ENCODE data around the gene SND1.
A peak's percentile ranks its signal among the peaks of the same experiment; 100 is the strongest.

Gene SND1

DNA sequence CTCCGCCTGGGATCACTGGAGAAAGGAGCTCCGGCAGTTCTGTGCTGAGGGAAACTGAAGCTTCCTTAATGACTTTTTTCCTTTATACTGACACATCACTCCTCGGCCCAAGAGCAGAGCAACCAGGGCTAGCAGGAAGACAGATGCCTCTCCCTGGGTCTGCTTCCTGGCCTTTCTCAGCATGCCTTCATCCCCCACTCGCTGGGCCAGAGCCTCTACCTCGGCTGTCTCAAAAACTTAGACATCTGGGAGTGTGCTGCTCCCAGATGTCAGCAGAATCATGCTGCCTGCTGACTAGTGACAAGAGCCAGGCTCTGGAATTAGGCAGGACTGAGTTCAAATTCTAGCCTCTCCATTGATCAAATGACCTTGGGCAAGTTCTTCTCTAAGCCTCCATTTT is 403.6 kb downstream of the SND1 start:
- H3K4me1 Mint-ChIP-seq (ENCODE audit: low read depth), result peaks cover 28% of the 10 kb centered on the region
- no peak overlapping the region for H3K27ac Mint-ChIP-seq
- H3K36me3 Mint-ChIP-seq (ENCODE audit: low read depth), result peaks cover 6% of the 10 kb centered on the region
- H3K9me3 Mint-ChIP-seq, result no peaks in the 10 kb centered on the region
- DNase-seq (ENCODE audit: low spot score), result no peak
- H3K4me3 Mint-ChIP-seq, result no peak overlapping the region
- no peaks in the 10 kb centered on the region for H3K27me3 Mint-ChIP-seq (ENCODE audit: low read depth)

DNA sequence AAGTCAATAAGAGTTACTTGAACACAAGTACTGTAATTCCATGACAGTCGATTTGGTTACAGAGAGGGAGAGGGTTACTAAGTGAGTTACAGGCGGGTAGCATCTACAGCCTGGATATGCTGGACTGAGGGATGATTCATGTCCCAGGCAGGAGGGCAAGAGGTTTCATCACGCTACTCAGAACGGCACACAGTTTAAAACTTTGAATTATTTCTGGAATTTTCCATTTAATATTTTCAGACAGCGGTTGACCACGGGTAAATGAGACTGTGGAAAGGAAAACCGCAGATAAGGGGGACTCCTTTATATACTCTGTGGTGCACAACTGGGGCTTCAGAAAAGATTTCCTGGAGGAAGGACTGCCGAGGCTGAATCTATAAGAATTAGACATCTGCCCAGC is 404.9 kb downstream of the SND1 start:
- Mint-ChIP-seq H3K4me1 (ENCODE audit: low read depth) (peaks cover 28% of the 10 kb centered on the region), H3K27me3 (ENCODE audit: low read depth) (no peaks in the 10 kb centered on the region), H3K36me3 (ENCODE audit: low read depth) (peaks cover 6% of the 10 kb centered on the region), H3K27ac (no peak overlapping the region), H3K4me3 (no peak overlapping the region), H3K9me3 (no peaks in the 10 kb centered on the region)
- no peak for DNase-seq (ENCODE audit: low spot score)

DNA sequence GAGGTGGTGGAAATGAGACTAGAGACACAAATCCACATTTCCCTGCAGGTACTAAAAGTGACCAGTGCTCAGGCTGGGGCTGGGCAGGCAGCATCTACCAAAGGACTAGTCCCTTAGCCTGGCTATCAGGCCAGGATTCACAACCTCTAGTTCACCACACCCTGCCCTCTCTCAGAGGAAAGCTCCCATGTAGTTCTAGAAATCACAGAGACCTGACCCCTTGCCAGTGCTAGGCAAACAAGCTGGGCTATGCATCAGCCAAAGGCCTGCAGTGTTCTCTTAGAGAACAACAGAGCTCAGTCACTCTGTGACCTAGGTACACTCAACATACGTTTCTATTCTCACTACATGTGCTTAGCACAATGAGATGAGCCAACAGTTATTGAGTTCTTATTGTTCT is 405.9 kb downstream of the SND1 start:
- Mint-ChIP-seq H3K9me3 (no peaks in the 10 kb centered on the region), H3K27ac (no peak overlapping the region), H3K4me3 (no peak overlapping the region), H3K4me1 (ENCODE audit: low read depth) (peaks cover 26% of the 10 kb centered on the region), H3K27me3 (ENCODE audit: low read depth) (no peaks in the 10 kb centered on the region), H3K36me3 (ENCODE audit: low read depth) (peaks cover 6% of the 10 kb centered on the region)
- no peak for DNase-seq (ENCODE audit: low spot score)

DNA sequence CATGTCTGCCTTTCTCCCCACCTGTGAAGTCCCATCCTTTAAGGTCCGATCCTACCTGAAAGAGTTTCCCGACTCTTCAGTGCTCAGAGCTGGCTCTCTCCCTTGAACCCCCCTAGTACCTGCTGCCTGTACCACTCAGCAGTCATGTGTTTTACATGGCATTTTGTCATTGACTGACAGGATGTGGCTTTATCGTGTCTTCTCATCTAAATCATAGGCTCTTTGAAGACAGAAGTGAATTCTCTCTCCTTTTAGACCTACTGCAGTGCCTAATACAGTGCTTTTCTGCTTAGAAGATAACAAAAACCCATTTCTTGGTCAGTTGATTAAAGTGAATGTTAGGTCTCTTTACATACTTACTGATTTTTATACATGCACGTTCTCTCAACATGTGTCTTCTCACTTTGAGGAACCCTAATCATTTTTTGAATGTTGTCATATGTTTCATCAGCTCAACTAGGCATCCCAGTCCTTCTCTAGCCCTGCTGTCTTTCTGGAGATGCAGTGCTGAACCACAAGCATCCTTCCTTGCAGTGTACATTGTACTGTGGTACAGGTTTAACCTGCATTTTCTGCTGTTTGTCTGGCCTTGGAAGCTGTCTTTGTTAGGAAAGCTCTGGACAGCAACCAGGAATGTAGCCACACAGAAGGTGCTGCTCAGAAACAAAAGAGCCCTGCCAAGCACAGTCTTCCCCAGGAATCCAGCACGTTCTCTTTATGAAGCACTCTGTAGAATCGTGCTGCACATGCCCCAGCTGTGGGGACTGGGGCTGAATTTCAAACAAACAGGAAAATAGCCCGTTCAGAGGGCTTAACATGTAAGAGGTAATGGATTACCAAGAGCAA is 407.4 kb downstream of the SND1 start:
- Mint-ChIP-seq H3K4me3 (peak overlapping the region; percentile 46), H3K27ac (peak overlapping the region; percentile 50), H3K9me3 (no peaks in the 10 kb centered on the region), H3K4me1 (ENCODE audit: low read depth) (peaks cover 26% of the 10 kb centered on the region), H3K36me3 (ENCODE audit: low read depth) (peaks cover 6% of the 10 kb centered on the region), H3K27me3 (ENCODE audit: low read depth) (no peaks in the 10 kb centered on the region)
- DNase-seq (ENCODE audit: low spot score), result no peak

DNA sequence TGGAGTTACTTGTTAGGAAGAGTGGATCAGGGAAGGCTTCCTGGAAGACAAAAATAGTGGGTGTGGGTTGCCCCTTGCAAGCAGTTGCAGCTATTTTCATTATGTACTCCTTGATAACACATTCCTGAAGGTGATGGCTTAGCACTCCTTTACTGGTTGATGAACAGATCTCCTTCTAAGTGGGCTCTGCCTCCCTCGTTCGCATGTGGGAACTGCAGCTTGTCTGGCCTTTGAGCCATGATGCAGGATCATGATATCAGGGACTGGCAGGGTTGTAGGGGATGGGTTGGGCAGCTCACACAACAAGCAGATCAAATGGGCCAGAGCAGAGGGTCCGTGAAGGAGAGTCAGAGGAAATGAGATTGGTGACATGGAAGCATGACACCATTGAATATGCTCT is 408.0 kb downstream of the SND1 start:
- peaks cover 26% of the 10 kb centered on the region for H3K4me1 Mint-ChIP-seq (ENCODE audit: low read depth)
- no peaks in the 10 kb centered on the region for H3K27me3 Mint-ChIP-seq (ENCODE audit: low read depth)
- H3K9me3 Mint-ChIP-seq, result no peaks in the 10 kb centered on the region
- no peak for DNase-seq (ENCODE audit: low spot score)
- no peak overlapping the region for H3K27ac Mint-ChIP-seq
- no peak overlapping the region for H3K4me3 Mint-ChIP-seq
- peaks cover 6% of the 10 kb centered on the region for H3K36me3 Mint-ChIP-seq (ENCODE audit: low read depth)

DNA sequence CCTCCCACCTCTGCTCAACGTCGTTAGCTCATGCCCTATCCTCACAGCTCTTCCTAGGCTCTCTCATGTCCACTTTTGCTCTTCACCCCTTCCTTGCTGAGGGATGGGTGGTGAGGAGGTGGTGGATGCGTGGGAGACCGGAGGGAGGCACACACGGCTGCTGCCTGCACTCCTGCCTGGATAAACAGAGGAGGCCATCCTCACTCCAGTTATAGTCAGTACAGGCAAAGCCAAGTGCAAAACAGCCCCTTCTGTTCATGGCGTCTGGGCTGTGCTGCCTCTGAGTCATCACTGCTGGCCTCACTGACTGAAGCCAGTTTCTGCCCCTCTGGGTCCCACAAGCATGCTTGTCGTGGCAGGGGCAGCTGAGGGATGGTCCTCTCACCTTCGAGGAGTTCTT is 411.1 kb downstream of the SND1 start:
- no peak for DNase-seq (ENCODE audit: low spot score)
- H3K4me3 Mint-ChIP-seq, result no peak overlapping the region
- peaks cover 6% of the 10 kb centered on the region for H3K36me3 Mint-ChIP-seq (ENCODE audit: low read depth)
- no peak overlapping the region for H3K27ac Mint-ChIP-seq
- H3K9me3 Mint-ChIP-seq, result no peaks in the 10 kb centered on the region
- peaks cover 19% of the 10 kb centered on the region for H3K4me1 Mint-ChIP-seq (ENCODE audit: low read depth)
- no peaks in the 10 kb centered on the region for H3K27me3 Mint-ChIP-seq (ENCODE audit: low read depth)

DNA sequence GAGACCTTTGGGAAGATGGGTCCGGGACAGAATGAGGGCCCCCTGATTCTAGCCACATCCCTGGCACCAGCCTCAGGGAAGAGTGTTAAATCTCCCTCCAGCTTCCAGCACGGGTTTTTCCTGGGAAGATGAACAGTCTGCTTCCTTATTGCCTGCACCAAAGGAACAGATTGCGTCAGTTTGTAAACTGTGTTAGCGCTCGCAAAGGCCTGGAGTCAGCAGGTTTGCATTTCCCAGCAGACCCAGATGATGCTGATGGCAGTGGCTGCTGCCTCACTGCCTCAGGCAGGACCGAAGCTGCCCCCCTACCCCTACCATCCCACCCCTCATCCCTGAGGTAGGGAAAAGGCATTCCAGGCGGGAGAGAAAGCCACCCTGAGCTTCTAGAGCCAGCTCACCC is 413.9 kb downstream of the SND1 start:
- no peaks in the 10 kb centered on the region for H3K9me3 Mint-ChIP-seq
- no peak overlapping the region for H3K4me3 Mint-ChIP-seq
- H3K36me3 Mint-ChIP-seq (ENCODE audit: low read depth), result no peaks in the 10 kb centered on the region

DNA sequence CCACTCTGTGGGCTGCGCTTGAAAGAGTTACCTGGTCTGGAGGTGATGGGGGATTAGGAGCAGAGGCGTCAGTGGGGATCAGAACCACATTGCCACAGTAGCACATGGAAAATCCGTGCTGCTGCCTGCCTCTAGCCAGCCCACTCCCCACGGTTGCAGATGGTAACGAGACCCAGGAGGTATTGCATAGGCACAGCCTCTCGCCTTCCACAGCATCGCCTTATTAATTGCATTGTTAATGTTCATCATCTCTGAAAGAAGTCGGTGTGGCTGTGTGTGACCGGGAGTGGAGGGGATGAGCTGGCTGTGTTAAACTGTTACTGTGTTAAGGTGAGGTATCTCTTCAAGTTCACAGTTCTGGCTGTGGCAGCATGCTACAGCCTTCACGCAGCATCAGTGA is 414.4 kb downstream of the SND1 start:
- Mint-ChIP-seq H3K9me3 (no peaks in the 10 kb centered on the region), H3K27me3 (ENCODE audit: low read depth) (no peaks in the 10 kb centered on the region), H3K4me3 (no peak overlapping the region), H3K36me3 (ENCODE audit: low read depth) (no peaks in the 10 kb centered on the region), H3K4me1 (ENCODE audit: low read depth) (peaks cover 7% of the 10 kb centered on the region), H3K27ac (no peak overlapping the region)
- no peak for DNase-seq (ENCODE audit: low spot score)

More for the DNA sequence above, 413.9 kb downstream of the SND1 start:
- no peak overlapping the region for H3K27ac Mint-ChIP-seq
- no peak for DNase-seq (ENCODE audit: low spot score)
- no peaks in the 10 kb centered on the region for H3K27me3 Mint-ChIP-seq (ENCODE audit: low read depth)
- peaks cover 3% of the 10 kb centered on the region for H3K4me1 Mint-ChIP-seq (ENCODE audit: low read depth)

DNA sequence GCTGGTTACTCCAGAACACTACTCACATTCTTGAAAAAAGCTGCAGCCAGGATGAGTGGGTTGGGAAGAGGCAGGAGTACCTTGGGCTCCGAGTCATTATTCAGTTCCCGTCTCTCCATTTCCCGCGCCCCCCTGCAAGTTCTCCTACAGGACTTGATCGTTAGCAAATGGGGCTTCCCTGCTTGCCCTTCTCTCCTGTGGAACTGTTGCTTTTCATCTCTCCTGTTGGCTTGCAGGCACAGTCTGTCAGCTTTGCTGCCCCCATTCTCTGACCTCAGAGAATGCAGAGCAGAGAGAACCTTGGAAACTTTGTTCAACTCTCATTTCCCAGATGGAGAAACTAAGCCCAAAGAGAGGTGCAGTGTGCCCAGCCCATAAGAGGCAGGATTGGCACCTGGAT is 414.9 kb downstream of the SND1 start:
- DNase-seq (ENCODE audit: low spot score), result no peak
- Mint-ChIP-seq H3K4me1 (ENCODE audit: low read depth) (peaks cover 8% of the 10 kb centered on the region), H3K4me3 (no peak overlapping the region), H3K27ac (no peak overlapping the region), H3K9me3 (no peaks in the 10 kb centered on the region), H3K36me3 (ENCODE audit: low read depth) (no peaks in the 10 kb centered on the region), H3K27me3 (ENCODE audit: low read depth) (no peaks in the 10 kb centered on the region)

DNA sequence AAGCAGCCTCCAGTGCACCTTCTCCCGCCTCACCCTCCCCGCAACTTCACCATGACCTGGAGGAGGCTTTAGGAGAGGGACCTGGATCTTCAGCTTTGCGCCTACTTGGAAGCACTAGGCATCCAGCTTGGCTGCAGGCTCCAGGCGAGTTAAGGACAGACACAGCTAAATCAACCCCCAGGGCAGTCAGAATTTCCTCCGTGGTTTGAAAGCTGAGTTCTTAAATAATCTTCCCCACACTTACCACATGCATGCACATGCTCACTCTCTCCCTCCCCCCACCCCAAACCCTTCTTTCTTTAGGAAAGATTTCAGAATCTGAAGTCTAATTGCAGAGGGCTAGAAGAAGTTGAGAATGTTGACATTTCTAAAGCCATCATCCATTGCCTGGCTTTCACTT is 416.0 kb downstream of the SND1 start:
- H3K4me3 Mint-ChIP-seq, result no peak overlapping the region
- H3K27me3 Mint-ChIP-seq (ENCODE audit: low read depth), result no peaks in the 10 kb centered on the region
- no peak overlapping the region for H3K27ac Mint-ChIP-seq
- no peaks in the 10 kb centered on the region for H3K36me3 Mint-ChIP-seq (ENCODE audit: low read depth)
- no peaks in the 10 kb centered on the region for H3K9me3 Mint-ChIP-seq
- H3K4me1 Mint-ChIP-seq (ENCODE audit: low read depth), result peaks cover 8% of the 10 kb centered on the region
- DNase-seq (ENCODE audit: low spot score), result no peak

DNA sequence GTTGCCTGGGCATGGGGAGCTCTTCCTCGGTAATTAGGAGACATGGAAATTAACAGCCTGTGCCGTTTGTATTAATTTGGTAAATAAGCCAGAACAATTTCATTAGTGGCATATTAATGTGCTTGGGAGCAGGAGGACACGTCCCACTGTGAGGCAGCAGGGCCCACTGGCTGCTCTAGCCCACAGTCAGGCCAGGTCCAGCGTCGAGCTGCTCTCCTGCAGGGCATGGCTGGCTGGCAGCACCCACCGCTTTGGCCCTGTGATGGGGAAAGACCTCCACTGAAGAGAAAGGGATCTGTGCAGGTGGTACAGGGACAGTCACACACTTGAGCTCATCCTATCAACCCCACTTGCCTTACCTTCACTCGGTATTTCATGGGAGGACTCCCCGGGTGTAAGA is 416.8 kb downstream of the SND1 start:
- Mint-ChIP-seq H3K4me3 (no peak overlapping the region), H3K9me3 (no peaks in the 10 kb centered on the region), H3K36me3 (ENCODE audit: low read depth) (no peaks in the 10 kb centered on the region), H3K27me3 (ENCODE audit: low read depth) (no peaks in the 10 kb centered on the region), H3K4me1 (ENCODE audit: low read depth) (peaks cover 8% of the 10 kb centered on the region), H3K27ac (no peak overlapping the region)
- DNase-seq (ENCODE audit: low spot score), result no peak

DNA sequence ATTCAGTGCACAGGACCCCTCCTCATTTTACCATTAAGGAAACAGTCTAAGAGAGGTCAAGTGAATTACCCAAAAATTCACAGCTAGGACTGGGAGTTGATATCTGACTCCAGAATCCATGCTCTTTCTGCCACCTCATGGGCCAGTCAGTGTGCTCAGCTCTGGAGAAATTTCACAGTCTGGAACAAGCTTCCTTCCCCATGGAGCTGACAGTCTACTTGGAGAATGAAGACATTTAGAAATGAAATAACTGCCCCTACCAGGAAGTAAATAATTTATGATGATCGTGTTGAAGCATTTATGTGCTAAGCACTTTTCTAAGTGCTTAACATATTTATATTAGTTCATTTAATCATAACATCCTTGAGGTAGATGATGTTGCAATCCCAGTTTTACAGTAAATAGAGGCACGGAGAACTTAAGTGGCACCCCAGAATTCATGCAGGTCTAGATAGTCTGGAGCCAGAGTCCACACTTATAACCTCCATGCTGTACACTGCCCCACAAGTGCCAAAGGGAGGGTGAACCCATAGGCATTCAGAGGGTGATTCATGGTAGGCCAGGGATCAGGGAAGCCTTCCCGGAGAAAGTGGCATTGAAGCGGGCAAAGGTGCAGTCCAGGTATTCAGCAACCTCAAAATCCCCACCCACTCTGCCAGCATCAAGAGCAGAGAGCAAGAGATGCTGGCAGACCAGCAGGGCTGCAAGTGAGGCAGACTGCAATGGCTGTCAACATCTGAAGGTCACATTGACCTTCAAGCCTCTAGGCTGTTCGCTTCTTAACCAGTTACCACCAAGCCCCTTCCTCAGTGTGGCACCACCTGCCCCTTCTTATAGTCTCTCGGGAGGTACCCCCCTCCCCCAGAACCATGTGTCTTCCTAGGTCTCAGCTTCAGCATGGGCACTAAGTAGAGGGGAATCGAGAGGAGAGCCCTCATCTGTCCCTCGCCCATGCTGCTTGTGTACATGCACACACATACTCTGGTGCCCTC is 417.7 kb downstream of the SND1 start:
- H3K27me3 Mint-ChIP-seq (ENCODE audit: low read depth), result no peaks in the 10 kb centered on the region
- peaks cover 3% of the 10 kb centered on the region for H3K36me3 Mint-ChIP-seq (ENCODE audit: low read depth)
- H3K4me3 Mint-ChIP-seq, result no peak overlapping the region
- DNase-seq (ENCODE audit: low spot score), result no peak
- H3K27ac Mint-ChIP-seq, result no peak overlapping the region
- H3K9me3 Mint-ChIP-seq, result no peaks in the 10 kb centered on the region
- H3K4me1 Mint-ChIP-seq (ENCODE audit: low read depth), result peaks cover 7% of the 10 kb centered on the region

DNA sequence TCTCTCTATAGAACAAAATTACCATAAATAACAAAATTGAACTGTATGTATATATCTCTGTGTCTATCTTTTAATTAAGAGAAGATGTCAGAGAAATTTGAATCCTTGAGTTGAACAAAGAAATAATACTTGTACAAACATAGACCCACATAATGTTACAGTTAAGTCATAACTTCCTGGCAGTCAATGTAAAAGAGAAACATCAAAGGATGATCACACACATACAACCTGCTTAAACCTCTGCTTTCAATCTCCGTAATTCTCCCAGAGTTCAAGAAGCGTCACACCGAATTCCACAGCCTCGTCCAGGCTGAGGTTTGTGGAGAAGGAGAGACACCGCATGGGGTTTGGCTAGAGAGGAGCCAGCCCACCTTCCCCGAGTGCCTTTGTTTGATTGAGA is 419.4 kb downstream of the SND1 start:
- no peak for DNase-seq (ENCODE audit: low spot score)
- Mint-ChIP-seq H3K27ac (no peak overlapping the region), H3K27me3 (ENCODE audit: low read depth) (no peaks in the 10 kb centered on the region), H3K36me3 (ENCODE audit: low read depth) (peaks cover 3% of the 10 kb centered on the region), H3K4me3 (no peak overlapping the region), H3K9me3 (no peaks in the 10 kb centered on the region), H3K4me1 (ENCODE audit: low read depth) (peaks cover 7% of the 10 kb centered on the region)

DNA sequence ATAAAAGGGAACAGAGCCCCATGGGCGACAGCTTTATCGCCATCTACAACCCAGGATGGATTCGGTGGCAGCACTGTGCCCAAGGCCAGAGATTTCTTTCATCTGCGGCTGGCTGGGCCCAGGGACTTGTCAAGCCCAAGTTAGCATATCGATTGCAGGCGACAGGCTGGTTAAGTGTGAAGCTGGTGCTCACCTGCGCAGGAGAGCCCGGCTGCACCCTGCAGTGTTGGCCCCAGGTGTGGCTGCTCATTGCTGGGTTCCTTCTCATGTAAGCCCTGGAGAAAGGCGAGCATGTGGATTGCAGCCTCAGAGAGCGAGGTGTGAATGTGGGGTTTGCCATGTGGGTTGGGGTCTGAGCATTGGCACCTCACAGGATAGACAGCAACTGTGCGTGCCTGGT is 419.8 kb downstream of the SND1 start:
- no peak for DNase-seq (ENCODE audit: low spot score)
- Mint-ChIP-seq H3K27ac (no peak overlapping the region), H3K9me3 (no peaks in the 10 kb centered on the region), H3K27me3 (ENCODE audit: low read depth) (no peaks in the 10 kb centered on the region), H3K4me3 (no peak overlapping the region), H3K36me3 (ENCODE audit: low read depth) (peaks cover 3% of the 10 kb centered on the region), H3K4me1 (ENCODE audit: low read depth) (peaks cover 7% of the 10 kb centered on the region)
